Measurements from ENCODE around the gene NOD2.
A peak's percentile ranks its signal among the peaks of the same experiment; 100 is the strongest.

NOD2 gene

DNA sequence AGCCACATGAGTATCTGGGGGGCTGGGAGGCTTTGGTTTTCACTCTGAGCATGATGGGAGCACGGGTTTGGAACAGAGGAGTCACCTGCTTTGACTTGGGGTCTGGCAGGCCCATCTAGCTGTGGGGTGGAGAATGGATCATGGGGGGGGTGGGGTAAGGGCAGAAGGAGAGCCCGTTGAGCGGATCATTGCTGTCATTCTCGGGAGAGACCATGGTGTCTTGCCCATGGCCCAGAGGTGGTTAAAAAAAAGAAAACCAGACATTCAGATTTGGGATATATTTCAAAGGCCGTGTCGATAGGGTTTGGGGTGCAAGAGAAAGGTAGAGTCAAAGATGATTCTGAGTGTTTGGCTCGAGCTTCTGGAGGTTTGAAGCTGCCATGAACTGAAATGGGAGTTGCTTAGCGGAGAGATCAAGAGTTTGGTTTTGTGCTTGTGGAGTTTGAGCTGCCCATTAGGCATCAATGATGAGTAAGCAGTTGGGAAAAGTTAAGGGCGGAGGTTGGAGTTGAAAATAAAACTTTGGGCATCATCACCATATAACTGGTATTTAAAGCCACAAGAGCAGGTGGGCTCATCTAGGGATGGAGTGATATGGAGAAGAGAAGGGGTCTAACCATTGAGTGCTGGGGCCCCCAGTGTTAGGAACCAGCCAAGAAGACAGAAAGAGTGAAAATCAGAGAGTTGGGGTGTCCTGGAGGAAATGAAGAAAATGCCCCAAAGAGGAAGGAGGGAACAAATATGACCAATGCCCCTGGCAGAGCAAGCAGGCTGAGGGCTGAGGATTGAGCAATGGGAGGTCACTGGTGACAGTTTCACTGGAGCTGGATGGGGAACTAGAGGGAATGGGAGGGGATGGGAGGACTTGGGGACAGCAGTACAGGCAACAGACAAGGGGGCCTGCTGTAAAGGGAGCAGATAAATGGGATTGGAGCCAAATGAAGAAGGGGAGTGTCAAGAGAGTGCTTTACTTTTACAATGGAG is 1.9 kb downstream of the NOD2 start:
- no peak for DNase-seq

DNA sequence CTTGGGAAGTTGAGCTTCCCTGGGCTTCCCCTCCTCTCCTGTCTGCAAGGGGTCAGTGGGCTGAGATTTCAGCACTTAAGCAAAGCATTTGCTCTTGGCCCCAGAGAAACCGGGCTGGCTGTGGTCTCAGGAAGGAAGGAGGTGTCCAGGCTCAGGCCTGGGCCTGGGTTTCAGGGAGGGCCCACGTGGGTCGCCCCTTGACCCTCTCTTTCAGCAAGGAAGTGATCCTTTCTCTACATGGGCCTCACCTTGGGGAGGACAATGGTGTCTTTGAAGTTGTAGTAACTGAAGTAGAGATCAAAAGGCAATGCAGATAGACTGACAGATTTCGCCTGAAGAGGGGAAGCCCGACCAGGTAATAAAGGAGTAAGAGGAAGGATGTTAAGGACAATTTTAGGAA is 2.7 kb downstream of the NOD2 start:
- DNase-seq, result no peak

DNA sequence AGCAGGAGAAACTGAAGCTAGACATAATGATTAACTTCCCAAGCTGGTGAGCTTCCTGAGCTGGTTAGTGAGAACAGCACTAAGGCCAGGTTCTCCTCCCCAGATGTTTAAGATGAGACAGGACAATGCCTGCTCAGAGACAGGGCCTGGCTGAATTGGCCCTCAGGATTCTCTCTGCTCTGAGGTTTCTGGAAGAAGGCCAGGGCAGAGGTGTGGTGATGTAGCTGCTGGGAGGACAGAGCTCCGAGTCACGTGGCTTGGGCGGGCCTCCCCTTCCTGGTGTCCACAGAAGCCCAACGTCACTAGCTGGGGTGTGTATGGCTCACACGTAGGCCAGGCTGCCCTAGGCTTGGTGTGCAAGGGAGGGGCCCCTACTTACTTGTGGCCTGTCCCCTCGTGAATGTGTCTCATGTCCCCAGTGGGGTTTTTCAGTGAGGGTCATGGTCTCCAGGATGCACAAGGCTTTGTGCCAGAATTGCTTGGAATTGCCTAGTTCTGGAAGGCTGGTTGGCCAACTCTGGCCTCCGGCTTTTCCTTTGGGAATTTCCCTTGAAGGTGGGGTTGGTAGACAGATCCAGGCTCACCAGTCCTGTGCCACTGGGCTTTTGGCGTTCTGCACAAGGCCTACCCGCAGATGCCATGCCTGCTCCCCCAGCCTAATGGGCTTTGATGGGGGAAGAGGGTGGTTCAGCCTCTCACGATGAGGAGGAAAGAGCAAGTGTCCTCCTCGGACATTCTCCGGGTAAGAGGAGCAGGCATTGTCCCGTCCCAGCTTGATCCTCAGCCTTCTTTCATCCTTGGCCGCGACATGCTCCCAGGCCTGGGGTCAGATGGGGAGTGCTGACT is 3.4 kb downstream of the NOD2 start:
- DNase-seq, result peak in 1 of 2 experiments; percentile 35

DNA sequence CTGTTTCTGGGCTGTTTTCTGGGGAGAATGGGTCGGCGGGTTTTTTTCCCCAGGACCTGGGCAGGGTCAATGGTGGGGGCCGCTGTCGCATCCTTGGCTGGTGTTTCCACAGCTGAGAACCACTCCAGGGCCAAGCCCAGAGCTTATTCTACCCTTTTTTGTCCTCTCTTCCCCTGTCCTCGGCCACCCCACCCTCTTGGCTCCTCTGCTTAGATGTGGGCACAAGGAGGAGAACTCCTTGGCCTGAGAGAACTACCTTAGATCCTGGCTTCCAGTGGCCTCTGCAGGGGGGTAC is 4.0 kb downstream of the NOD2 start:
- no peak for DNase-seq

DNA sequence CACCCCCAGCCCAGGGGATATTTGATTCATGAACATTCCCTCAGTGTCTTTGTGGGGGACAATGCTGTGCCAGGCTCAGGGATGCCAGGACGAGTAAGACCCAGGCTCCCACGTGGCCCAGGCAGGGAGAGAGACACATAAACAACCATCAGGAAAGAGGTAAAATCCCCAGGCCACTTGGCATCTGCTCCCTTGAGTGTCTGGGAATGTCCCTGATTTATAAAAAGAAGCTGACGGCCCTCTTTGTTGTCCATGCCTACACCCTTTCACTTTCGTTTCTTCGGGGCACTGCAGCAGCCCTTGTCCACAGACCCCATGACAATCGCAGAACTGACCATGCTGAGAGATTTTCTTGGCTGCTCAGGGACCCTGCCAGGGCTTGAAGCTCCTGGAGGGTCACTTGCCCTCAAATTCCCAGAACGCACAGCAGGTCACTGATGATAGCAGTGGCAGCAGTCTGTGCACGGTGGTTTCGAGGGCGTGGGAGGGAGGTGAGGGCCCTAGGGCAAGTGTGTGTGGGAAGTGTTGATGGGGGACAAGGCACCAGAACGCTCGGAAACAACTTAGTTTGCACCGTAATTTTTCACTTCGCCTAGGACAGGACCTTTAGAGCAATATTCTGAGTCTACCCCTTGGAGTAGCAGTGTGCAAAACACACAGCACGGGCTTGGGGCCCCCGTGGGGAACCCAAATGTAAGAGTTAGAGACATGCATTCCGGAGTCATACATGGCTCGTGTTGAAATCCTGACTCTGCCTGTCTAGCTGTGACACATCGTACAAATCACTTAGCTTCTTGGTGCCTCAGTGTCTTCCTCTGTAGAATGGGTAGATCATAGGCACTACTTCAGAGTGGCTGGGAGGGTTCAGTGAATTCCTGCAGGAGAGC is 4.7 kb downstream of the NOD2 start:
- peak; percentile 41 to 54 for DNase-seq

DNA sequence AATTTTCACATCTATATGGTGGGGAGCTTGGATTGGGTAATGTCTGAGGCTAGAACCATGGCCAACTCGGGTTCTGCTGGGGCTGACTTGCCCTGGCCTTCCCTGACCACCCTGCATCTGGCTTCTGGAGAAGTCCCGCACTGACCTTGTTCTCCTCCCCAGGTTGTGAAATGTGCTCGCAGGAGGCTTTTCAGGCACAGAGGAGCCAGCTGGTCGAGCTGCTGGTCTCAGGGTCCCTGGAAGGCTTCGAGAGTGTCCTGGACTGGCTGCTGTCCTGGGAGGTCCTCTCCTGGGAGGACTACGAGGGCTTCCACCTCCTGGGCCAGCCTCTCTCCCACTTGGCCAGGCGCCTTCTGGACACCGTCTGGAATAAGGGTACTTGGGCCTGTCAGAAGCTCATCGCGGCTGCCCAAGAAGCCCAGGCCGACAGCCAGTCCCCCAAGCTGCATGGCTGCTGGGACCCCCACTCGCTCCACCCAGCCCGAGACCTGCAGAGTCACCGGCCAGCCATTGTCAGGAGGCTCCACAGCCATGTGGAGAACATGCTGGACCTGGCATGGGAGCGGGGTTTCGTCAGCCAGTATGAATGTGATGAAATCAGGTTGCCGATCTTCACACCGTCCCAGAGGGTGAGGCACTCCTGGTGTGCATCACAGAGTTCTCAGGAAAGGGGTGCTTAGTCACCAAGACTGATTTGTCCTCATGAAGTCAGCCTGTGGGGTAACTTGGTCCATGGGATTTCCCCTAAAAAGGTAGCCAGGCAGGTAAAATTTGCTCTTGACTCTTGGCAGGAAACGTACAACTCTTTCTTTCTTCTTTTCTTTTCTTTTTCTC is 6.1 kb downstream of the NOD2 start:
- peak; percentile 64 to 70 for DNase-seq

DNA sequence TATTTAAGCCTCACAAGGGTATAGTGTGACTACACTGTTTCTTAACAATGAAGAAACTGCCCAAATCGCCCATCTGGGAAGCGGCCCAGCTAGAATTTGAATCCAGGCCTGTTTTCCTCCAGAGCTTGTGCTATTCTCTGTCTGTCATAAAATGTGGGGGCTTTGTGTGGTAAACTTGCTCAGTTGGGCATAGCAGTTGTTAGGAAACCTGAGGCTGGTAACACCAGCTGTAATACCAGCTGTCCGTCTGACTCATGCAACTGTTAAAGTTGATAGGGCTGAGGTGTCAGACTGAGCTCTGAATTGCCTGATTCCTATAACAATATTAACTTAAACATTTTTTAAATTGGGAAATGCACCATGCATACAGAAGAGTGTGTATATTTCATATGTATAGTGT is 9.3 kb downstream of the NOD2 start:
- DNase-seq, result no peak

DNA sequence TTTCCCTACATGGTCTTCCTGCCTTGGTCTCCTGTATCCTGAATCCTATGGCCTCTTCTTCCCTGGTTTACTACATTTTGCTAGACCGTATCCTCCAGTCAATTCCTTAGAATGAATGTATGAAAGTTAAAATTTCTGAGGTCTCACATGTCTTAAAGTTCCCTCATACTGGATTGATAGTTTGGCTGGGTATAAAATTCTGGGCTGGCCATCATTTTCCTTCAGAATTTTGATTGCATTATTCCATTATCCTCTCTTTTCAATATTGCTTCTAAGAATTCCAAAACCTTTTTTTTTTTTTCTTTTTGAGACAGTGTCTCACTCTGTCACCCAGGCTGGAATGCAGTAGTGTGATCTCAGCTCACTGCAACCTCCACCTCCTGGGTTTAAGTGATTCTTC is 10.8 kb downstream of the NOD2 start:
- DNase-seq, result no peak

DNA sequence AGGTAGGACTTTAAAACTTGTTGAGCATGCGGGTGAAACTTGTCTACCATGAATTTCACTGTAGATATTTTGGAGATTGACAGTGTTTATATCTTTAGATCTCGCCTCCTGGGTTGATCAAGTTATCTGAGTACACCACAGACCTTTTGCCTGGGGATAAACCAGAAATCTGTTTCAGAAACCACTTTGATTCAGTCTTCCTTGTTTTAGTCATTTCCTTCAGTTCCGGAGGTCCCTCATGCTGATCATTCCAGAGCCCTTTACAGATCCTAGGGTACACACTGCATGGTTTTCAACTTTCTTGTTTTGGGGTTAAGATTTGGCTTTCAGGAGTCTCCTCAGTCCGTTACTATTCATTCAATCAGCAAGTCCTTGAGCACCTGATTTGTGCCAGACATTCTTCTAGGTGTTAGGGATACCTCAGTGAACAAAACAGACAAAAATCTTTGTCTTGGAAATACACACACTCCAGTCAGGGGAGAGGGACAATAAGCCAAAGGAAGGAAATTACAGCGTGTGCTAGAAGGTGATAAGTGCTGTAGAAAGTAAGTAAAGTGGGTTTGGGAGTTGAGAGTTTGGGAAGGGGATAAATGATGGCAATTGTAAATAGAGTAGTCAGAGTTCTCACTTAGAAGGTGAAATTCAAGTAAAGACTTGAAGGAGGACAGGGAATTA is 12.2 kb downstream of the NOD2 start:
- DNase-seq, result no peak

DNA sequence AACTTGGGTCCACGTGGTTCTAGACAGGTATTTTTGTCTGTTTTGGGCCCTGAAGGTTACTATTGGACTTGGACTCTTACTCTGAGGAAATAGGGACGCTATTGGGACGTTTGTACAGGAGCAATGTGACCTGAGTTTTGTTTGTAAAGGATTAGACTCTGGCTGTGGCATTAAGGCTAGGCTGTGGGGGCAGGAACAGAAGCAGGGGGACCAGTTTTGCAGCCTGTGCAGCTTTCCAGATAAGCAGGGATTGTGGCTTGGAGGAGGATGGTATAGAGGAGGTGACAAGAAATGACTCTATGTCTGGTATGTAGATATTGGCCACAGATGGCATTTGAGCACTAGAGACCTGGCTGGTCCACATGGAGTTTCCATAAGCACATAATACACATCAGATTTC is 12.8 kb downstream of the NOD2 start:
- no peak for DNase-seq

DNA sequence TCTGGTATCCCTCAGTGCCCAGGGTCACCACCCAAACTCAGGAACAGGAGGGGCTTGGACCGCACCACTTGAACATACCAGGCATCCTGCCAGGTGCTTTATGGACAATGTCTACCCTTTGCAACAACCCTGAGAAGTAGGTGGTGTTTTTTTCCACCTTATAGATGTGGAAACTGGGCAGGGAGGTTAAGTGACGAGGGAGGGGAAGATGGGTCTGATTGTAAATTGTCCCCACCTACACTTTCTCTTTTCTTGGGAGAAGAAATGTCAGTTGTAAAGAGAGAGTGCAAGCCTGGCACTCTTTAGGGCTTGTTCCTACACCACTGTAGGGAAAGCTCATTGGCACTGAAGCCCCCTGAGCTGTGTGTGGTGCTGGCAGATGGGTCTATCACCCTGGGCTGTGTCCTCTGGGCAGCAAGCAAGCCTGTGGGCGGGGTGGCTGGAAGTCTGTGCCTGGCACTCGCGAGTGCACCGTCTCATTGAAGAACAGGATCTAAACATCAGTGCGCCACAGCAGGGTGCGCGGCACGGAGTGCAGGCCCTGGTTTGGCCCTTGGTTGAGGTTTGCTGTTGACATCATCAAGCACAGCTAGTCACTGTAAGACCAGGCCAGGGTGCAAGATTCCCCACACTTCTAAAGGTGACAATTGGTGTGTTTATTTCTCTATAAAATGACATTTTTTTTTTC is 15.1 kb downstream of the NOD2 start:
- peak; percentile 38 to 40 for DNase-seq

DNA sequence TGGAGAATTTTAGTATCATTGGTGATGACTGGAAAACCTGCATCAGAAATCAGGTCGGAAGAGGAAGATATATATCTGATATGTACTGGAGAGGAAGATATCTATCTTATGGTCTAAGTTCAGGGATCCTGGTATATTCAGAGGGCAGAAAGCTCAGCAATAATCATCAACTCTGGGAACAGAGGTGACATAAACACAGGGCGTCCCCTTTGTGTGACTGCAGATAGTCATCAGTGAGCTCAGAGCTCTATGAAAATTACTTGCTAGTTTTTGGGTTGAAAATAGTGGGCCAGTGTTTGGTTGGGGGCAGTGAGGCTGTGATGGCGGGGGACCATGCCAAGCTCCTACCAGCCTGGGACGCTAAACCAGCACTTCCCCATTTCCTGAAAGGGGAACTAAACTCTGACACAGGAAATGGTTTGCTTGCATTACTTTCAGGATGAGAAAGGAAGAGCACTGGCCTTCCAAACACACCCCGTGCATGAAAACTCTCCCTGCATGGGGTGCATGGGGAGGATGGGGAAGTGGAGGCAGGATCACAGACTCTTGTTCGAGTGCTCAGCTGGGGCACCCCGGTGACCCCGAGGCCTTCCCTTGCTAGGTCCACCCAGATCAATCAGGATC is 15.8 kb downstream of the NOD2 start:
- no peak for DNase-seq

DNA sequence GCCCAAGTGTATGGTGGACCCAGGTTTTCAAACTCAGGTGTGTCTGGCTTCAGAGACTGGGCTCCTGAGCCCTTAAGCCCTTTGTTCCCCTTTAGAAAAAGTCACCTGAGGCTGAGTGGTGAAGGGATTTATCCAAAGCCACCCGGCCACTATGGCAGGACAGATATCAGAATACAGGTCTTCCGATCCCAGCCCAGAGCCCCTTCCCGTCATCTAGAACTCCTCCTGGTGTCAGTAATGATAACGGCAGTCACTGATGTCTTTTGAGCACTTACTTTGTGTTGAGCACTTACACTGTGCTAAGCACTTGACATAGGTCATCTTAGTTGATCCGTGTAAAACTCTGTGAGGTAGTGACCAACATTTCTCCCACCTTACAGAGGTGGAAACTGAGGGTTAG is 16.6 kb downstream of the NOD2 start:
- DNase-seq, result no peak

DNA sequence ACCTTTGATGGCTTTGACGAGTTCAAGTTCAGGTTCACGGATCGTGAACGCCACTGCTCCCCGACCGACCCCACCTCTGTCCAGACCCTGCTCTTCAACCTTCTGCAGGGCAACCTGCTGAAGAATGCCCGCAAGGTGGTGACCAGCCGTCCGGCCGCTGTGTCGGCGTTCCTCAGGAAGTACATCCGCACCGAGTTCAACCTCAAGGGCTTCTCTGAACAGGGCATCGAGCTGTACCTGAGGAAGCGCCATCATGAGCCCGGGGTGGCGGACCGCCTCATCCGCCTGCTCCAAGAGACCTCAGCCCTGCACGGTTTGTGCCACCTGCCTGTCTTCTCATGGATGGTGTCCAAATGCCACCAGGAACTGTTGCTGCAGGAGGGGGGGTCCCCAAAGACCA is 17.6 kb downstream of the NOD2 start:
- no peak for DNase-seq

DNA sequence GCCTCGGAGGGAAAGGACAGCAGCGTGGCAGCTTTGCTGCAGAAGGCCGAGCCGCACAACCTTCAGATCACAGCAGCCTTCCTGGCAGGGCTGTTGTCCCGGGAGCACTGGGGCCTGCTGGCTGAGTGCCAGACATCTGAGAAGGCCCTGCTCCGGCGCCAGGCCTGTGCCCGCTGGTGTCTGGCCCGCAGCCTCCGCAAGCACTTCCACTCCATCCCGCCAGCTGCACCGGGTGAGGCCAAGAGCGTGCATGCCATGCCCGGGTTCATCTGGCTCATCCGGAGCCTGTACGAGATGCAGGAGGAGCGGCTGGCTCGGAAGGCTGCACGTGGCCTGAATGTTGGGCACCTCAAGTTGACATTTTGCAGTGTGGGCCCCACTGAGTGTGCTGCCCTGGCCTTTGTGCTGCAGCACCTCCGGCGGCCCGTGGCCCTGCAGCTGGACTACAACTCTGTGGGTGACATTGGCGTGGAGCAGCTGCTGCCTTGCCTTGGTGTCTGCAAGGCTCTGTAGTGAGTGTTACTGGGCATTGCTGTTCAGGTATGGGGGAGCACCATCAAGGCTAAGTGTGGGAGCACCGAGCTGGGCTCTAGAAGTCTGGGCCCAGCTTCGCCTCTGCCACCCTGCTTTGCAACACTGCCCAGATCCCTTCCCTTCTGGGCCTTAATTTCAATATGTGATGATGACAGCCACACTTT is 18.6 kb downstream of the NOD2 start:
- DNase-seq, result no peak

DNA sequence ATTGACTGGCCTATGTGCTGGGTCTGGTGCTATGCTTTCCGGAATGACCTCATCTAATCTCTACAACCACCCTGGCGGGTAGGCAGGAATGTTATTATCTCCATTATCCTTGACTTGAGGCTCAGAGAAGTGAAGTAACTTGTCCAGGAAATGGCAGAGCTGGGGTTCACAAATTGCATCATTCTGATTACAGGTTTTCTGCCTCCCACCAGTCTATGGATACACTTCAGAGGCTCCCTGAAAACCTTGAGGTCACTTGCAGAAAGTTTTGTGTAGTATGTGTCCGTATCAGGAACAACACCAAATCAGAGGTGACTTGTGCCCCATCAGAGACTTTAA is 19.1 kb downstream of the NOD2 start:
- DNase-seq, result no peak

DNA sequence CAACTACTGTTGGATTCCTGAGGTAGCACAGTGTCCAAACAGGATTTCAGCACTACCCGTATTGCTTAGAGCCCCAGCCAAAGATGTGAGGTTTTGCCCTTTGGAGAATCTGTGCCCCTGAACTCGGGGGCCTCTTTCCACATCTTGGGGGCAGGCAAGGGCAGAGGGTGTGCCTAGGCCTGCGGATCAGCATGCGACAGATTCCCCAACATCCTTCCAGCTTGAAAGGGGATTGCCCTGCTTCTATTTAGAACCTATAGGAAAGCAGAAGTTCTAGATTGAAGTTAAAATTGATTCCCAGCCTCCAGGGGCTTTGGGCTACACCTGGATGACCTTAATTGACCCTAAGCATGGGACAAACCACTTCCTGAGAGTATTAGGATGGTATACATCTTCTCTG is 19.6 kb downstream of the NOD2 start:
- no peak for DNase-seq

DNA sequence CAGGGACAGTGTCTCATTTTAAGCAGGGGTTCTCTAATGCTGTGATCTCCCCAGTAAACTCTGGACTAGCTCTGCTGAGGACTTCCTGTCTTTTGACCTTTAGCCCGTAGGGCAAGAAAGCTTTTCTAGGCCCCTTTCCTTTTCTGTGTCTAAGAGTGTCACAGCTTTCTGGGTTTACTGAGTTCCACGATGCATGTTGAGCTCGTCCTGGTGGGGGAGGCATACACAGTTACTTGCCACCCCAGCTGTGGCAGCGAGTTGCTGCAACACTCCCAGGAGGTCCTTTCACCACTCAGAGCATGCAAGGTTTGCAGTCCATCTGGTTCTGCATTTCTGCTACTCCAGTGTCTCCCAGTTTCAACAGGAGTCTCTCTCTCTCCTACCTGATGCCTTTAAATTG is 23.7 kb downstream of the NOD2 start:
- DNase-seq, result no peak

DNA sequence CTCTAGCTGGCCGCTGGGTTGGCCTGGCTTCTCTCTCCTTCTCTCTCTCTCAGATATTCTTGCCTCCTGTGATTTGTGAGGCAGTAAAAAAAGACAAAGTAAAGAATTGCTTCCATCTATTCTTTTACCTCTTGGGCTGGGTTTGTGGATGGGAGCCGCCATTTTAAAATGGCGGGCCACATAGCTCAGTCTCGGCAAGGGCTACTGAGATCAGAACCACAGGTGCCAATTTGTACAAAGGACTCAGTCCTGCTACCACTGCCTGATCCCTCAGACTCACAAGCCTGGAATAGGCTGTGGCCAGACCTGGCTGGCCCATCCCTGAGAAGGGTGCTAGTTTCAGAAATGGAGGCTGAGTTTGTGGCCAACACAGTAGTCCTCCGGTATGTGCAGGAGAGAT is 24.1 kb downstream of the NOD2 start:
- DNase-seq, result no peak

Data from activated CD4-positive, alpha-beta T cell treated with anti-CD3 and anti-CD28 coated beads, Interleukin-2, amount 50 U/mL, for 4 hours (primary cell).